Stimulated activated CD4-positive, alpha-beta T cell treated with anti-CD3 and anti-CD28 coated beads, Interleukin-1b, Interleukin-23, amount 100 ng/mL, for 24 hours (primary cell): ENCODE results near the gene DHX34.
"Not testable (repeated sequence)": the region's sequence is repeated elsewhere in the genome, so short reads cannot be mapped to it uniquely, and the experiment has no call there.

Experiments used
- DNase-seq, 4 experiments: peaks; one replicate each; pipeline ENCODE4 v3.0.0-alpha.2; 2020; ENCODE audit warnings: low read depth in 4 of 4, low spot score in 1 of 4

The DHX34 gene

DNA sequence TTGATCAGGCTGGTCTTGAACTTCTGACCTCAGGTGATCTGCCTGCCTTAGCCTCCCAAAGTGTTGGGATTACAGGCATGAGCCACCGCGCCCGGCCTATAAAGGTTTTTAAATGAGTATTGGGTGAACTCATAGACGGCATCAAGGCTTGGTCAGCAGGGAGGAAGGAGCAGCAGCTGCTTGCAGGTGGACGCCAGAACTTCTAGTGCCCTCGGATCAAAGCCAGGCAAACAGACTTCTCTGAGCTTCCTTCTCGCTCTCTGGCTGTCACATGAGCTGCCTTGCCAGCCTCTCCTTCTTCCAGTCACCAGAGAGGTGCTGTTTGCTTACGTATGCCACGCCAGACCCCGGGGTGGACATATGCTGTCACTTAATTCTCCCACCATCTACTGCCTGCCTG is 16.3 kb downstream of the DHX34 start:
- DNase-seq, result not testable (repeated sequence)

GRCh38 chr19:47370045-47370611 is 21.0 kb downstream of the DHX34 start:
- DNase-seq, result no peak

- no peak for DNase-seq
Observed at GRCh38 chr19:47371261-47371660, 22.1 kb downstream of the DHX34 start.

DNA sequence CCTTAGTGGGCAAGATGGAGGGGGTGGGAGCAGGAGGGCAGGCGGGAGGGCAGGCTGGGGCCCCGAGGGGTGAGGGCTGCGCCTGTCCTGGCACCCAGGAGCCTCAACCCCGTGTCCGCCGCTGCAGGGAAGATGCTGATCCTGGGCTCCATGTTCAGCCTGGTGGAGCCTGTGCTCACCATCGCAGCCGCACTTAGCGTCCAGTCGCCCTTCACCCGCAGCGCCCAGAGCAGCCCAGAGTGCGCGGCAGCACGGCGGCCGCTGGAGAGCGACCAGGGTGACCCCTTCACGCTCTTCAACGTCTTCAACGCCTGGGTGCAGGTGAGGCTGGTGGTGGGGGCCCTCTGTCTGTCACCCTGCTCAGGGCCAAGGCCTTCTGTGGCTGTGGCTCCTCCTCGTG is 23.5 kb downstream of the DHX34 start:
- no peak for DNase-seq

DNA sequence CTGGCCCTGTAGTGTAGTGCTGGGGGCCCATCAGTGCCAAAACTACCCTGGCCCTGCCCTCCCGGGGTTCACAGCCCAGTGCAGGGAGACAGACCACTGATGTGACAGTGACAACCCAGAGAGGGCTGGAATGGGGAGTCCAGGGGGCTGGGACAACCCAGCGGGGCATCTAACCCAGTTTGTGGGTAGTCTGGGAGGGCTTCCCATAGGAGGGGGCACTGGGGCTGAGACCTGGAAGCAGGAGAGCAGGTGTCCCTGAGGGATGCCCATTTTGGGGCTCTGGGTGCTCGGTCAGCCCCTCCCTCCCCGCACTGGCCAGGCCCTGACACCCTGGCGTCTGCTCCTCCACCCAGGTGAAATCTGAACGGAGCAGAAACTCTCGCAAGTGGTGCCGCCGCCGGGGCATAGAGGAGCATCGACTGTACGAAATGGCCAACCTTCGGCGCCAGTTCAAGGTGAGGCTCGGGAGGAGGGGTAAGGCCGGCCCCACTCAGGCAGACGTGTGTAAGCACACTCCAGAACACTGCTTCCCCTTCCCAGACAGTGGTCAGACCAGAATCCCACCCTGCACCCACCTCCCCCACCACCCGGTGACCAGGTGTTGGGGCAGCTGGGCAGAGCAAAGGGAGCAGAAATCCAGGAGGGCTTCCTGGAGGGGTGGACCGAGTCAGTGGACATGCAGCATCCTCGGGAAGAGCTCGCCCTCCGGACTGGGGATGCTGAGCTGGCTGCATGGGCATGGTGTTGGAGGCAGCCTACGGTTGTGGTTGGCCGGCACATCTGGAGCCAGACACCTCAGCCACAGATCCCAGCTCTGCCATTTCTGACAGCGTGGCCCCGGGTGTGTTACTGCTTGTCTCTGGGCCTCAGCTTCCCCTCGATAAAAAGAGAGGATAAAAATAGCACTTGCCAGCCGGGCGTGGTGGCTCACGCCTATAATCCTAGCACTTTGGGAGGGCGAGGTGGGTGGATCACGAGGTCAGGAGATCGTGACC is 24.4 kb downstream of the DHX34 start:
- DNase-seq, result no peak

DNA sequence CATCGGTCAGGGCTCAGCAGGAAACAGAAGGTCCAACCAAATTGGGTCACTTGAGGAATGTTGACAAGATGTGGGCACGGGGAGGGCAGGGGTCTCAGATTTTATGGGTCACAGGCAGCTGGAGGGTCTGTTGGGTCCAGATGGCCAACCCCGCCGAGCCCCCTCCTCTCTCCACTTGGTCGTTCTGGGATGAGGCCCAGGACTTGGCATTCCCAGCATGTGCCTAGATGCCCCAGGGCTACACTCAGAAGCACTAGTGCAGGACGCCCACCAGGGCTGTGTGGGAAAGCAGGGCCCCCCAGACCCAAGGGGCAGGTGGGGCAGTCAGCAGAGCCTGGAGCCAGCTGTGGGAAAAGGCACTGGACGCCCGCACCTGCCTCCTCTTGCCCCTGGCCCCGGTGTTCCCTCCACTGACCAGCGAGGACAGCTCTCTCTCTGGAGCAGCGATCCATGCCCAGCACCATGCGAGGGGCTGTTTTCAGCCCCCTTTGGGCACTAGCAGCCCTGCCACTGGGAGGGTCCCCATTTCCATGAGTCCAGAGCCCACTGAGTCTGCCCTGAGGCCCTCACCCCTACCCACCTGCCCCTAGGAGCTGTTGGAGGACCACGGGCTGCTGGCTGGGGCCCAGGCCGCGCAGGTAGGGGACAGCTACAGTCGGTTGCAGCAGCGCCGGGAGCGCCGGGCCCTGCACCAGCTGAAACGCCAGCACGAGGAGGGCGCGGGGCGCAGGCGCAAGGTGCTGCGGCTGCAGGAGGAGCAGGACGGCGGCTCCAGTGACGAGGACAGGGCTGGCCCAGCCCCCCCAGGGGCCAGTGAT is 26.0 kb downstream of the DHX34 start:
- DNase-seq, result no peak

- DNase-seq, result no peak
Observed at GRCh38 chr19:47375694-47376588, 26.8 kb downstream of the DHX34 start.

- DNase-seq, result no peak
Observed at GRCh38 chr19:47376589-47377144, 27.6 kb downstream of the DHX34 start.

GRCh38 chr19:47377208-47377701 is 28.1 kb downstream of the DHX34 start:
- DNase-seq, result no peak

DNA sequence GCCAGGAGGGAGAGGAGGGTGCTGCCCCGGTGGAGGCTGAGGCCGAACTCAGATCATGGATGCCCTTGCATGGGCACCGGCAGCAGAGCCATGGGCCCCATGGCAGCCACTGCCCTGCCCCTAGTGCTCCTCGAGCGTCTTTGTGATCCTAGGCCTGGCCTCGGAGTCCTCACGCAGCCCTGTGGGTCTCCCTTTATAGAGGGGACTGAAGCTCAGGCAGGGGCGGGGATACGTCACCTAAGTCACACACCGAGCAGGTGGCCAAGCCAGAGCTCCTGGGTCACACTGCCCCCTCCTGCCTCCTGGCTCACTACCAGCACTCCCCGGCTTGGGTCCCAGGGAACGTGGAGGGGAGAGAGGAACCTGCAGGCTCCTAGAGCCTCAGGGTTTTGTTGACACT is 28.7 kb downstream of the DHX34 start:
- no peak for DNase-seq

DNA sequence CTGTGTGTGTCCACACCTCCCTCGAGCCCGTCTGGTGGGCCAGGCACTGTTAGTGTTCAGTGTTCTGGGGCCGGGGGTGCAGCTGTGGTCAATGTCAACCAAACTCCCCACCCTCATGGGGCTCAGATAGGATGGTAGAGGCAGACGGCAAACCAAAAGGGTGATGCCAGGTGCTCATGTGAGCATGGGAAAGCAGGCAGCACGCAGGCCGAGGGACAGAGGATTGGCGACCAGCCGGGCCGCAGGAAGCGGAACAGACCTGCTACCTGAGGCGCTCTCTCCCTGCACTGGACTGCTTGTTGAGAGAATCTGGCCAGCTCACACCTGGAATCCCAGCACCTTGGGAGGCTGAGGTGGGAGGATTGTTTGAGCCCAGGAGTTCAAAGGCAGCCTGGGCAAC is 29.1 kb downstream of the DHX34 start:
- DNase-seq, result no peak

GRCh38 chr19:47379381-47379938 is 30.3 kb downstream of the DHX34 start:
- DNase-seq, result no peak

DNA sequence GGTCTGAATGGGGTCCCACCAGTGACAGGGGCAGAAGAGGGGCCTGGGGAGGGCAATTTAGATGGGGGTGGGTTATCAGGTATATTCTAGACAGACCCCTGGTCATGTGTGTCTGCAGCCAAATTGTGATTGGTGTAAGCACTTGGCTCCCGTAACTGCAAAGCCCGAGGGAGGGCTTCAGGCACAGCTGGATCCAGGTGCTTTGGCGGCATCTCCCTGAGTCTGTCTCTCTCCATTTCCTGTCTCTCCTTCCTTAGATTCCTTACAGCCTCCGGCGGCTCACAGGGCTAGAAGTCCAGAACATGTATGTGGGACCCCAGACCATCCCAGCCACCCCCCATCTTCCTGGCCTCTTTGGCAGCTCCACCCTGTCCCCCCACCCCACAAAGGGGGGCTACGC is 31.4 kb downstream of the DHX34 start:
- DNase-seq, result no peak

DNA sequence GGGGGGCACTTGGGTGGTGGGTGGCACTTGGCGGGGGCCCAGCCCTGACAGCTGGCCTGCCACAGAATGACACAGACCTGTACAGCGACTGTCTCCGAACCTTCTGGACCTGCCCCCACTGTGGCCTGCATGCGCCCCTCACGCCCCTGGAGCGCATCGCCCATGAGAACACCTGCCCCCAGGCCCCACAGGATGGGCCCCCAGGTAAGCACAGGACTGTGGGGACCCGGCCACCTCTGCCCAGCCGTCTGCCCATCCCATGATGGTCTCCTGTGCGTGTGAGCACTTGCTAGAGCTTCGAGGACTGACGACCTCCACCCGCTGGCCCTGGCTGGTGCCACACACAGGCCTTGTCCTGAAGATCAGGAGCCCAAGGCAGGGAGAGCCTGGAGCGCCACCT is 32.0 kb downstream of the DHX34 start:
- no peak for DNase-seq

DNA sequence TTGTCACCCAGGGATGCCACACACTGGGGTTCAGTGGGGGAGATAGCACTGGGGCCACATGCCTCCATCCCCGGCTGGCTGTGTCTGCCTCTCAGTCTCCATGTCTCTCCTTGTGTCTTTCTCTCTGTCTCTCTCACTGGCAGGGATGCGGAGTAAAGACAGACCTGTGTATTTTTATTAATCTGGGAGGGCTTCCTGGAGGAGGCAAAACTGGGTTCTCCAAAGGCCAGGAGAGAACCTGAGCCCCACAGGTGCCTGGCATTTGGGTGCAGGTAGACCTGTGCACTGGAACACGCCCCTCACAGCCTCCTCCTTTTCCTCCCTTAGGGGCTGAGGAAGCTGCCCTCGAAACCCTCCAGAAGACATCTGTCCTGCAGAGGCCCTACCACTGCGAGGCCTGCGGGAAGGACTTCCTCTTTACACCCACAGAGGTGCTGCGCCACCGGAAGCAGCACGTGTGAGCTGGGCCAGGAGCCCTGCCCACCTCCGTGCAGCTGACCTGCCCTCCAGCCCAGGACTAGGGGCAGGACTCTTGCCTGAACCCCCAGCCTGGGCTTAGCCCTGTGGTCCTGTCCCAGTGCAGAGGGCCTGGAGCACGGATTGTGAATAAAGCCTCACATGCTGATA is 32.7 kb downstream of the DHX34 start:
- no peak for DNase-seq

DNA sequence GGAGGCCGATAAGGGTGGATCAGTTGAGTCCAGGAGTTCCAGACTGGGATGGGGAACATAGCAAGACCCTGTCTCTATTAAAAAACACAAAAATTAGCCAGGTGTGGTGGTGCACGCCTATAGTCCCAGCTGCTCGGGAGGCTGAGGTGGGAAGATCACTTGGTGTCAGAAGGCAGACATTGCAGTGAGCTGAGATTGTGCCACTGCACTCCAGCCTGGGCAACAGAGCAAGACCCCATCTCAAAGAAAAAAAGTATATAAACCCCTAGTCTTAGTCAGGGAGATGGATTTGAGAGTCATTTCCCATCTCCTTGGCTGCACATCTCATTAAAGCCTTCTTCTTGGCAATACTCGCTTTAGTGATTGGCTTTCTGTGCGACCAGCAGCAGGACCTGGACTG is 34.8 kb downstream of the DHX34 start:
- DNase-seq, result not testable (repeated sequence)

- not testable (repeated sequence) for DNase-seq
Observed at GRCh38 chr19:47384533-47384932, 35.4 kb downstream of the DHX34 start.

DNA sequence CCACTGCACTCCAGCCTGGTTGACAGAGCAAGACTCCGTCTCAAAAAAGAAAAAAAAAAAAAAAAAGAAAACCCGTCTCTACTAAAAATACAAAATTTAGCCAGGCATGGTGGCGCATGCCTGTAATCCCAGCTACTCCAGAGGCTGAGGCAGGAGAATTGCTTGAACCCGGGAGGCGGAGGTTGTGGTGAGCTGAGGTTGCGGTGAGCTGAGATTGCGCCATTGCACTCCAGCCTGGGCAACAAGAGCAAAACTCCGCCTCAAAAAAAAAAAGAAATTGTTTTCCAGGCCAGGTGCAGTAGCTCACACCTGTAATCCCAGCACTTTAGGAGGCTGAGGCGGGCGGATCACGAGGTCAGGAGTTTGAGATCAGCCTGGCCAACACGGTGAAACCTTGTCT is 37.5 kb downstream of the DHX34 start:
- DNase-seq, result not testable (repeated sequence)

DNA sequence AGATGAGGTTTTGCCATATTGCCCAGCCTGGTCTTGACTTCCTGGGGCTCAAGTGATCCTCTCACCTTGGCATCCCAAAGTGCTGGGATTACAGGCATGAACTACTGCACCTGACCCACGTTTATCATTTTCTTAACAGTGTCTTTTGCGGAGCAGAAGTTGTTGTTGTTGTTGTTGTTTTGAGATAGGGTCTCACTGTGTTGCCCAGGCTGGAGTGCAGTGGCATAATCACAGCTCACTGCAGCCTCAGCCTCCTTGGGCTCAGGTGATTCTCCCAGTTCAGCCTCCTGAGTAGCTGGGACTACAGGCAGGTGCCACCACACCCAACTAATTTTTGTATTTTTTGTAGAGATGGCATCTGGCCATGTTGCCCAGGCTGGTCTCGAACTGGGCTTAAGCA is 38.5 kb downstream of the DHX34 start:
- not testable (repeated sequence) for DNase-seq
